ENCODE data around the gene PSMB11. TPM values are rescaled to one million over a fixed set of nuclear protein-coding genes. Genes with fewer than 3 reads are reported as not detected.
A peak's percentile ranks its signal among the peaks of the same experiment; 100 is the strongest.

PSMB11 gene
- total RNA-seq, 1 experiment from 2014 or later, result not detected

DNA sequence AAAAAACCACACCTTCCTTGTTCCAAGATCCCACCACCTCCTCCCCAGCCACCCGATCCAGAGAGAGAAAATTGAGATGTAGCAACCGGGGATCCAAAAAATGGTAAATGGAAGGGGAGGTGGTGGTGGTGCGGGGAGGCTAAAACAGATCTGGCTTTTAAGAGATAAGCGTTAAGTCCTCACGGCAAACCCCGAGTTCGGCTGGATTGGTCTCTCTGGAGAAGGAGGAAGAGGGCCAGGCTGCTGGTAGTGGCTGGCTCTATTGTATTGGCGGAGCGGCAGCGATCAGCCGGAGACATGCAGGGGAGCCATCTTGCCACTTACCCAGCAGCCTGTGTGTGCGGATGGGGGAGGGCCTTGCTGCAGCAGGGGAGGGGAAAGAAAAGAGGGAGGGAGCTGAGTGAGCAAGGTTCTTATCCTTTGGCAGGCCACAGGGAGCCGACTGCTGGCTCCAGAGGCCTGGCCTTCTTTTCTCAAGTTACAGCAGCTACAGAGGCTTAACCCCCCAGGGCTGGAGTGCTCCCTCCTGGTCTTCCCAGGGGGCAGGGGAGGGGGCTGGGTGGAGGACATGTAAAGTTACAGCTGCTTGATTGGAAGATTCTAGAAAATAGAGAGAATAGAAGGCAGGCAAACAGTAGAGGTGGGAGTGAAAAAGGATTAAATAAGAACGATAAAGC, 29.4 kb downstream of the PSMB11 start:
- peak; percentile 69 to 75 for DNase-seq
- Histone ChIP-seq H3K27me3 (ENCODE audit: insufficient read depth, low read depth) (no peaks in the 10 kb centered on the region), H3K4me1 (replicated peaks; ENCODE audit: insufficient read depth) (peaks cover 36% of the 10 kb centered on the region), H3K9me2 (ENCODE audit: insufficient read depth) (no peaks in the 10 kb centered on the region), H3K4me3 (peak overlapping the region; percentile 83), H3F3A (ENCODE audit: insufficient read depth, low read depth) (peaks cover 31% of the 10 kb centered on the region), H4K20me1 (ENCODE audit: insufficient read depth) (peaks cover 10% of the 10 kb centered on the region), H3K79me2 (ENCODE audit: low read depth) (peaks cover 47% of the 10 kb centered on the region), H3K27ac (peak overlapping the region; percentile 73), H3K4me2 (peak overlapping the region; percentile 98), H2AFZ (no peak overlapping the region), H3K9me3 (ENCODE audit: insufficient read depth, low read depth) (no peaks in the 10 kb centered on the region), H3K36me3 (ENCODE audit: low read depth) (peaks cover 15% of the 10 kb centered on the region)
- TF ChIP-seq, protein P1, sequence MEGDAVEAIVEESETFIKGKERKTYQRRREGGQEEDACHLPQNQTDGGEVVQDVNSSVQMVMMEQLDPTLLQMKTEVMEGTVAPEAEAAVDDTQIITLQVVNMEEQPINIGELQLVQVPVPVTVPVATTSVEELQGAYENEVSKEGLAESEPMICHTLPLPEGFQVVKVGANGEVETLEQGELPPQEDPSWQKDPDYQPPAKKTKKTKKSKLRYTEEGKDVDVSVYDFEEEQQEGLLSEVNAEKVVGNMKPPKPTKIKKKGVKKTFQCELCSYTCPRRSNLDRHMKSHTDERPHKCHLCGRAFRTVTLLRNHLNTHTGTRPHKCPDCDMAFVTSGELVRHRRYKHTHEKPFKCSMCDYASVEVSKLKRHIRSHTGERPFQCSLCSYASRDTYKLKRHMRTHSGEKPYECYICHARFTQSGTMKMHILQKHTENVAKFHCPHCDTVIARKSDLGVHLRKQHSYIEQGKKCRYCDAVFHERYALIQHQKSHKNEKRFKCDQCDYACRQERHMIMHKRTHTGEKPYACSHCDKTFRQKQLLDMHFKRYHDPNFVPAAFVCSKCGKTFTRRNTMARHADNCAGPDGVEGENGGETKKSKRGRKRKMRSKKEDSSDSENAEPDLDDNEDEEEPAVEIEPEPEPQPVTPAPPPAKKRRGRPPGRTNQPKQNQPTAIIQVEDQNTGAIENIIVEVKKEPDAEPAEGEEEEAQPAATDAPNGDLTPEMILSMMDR (conservative IDR thresholded peaks at IDR 0.05), result no peak
- no peak for TF ChIP-seq EZH2 (IDR thresholded peaks at IDR 0.05; ENCODE audit: low read depth)
- intact Hi-C loops (cut with micrococcal nuclease; ENCODE audit: unreplicated experiment), result loop anchor here (10.0 kb wide), 1 partner anchor 233 kb away; the partner anchor contains the start of genes BCL2L2 and PPP1R3E
- ChIA-PET CTCF (interaction anchor here (1.0 to 1.4 kb wide), 4 partner anchors 9 to 85 kb away, joined by 4 to 11 read pairs (median 6); partner anchors contain the start of gene ACIN1), POLR2A (ENCODE audit: unreplicated experiment) (interaction anchor here (0.6 to 0.9 kb wide), 6 partner anchors 10 to 1574 kb away, joined by 3 to 8 read pairs (median 4); no protein-coding TSS in a partner anchor)
- BruUV-seq (replicated peaks), result no TSS peak

GRCh38 chr14:23071921-23072539, 30.0 kb downstream of the PSMB11 start:
- peaks cover 17% of the 10 kb centered on the region for H3K36me3 ChIP-seq (ENCODE audit: low read depth)
- H3K9me3 ChIP-seq (ENCODE audit: insufficient read depth, low read depth), result no peaks in the 10 kb centered on the region
- no peaks in the 10 kb centered on the region for H3K27me3 ChIP-seq (ENCODE audit: insufficient read depth, low read depth)
- CTCF ChIA-PET, result interaction anchor here (0.7 to 1.2 kb wide), 3 partner anchors 23 to 133 kb away, joined by 3 to 6 read pairs (median 6); partner anchors contain the start of gene ACIN1
- POLR2A ChIA-PET (ENCODE audit: unreplicated experiment), result interaction anchor here (0.6 to 0.9 kb wide), 6 partner anchors 10 to 1574 kb away, joined by 3 to 8 read pairs (median 4); no protein-coding TSS in a partner anchor
- H3K27ac ChIP-seq, result peak overlapping the region; percentile 73
- H3K4me1 ChIP-seq (replicated peaks; ENCODE audit: insufficient read depth), result peaks cover 42% of the 10 kb centered on the region
- intact Hi-C loops (cut with micrococcal nuclease; ENCODE audit: unreplicated experiment), result loop anchor here (10.0 kb wide), 1 partner anchor 233 kb away; the partner anchor contains the start of genes BCL2L2 and PPP1R3E
- no peak overlapping the region for H2AFZ ChIP-seq
- no peaks in the 10 kb centered on the region for H3K9me2 ChIP-seq (ENCODE audit: insufficient read depth)
- H3K4me2 ChIP-seq, result peak overlapping the region; percentile 98
- BruUV-seq (replicated peaks), result no TSS peak
- peaks cover 46% of the 10 kb centered on the region for H3K79me2 ChIP-seq (ENCODE audit: low read depth)
- DNase-seq, result peak; percentile 40 to 71
- peaks cover 10% of the 10 kb centered on the region; the same call in 1 of the 2 replicates for H4K20me1 ChIP-seq (ENCODE audit: insufficient read depth)
- peaks cover 35% of the 10 kb centered on the region for H3F3A ChIP-seq (ENCODE audit: insufficient read depth, low read depth)
- H3K4me3 ChIP-seq, result peak overlapping the region; percentile 83; the same call in 1 of the 2 replicates
- TF ChIP-seq, protein P1 (conservative IDR thresholded peaks at IDR 0.05), result no peak
- TF ChIP-seq EZH2 (IDR thresholded peaks at IDR 0.05; ENCODE audit: low read depth), result no peak

- peaks cover 69% of the 10 kb centered on the region for H3K4me1 ChIP-seq (replicated peaks; ENCODE audit: insufficient read depth)
- no peak overlapping the region for H3K4me2 ChIP-seq
- no peak overlapping the region for H3K27ac ChIP-seq
- H2AFZ ChIP-seq, result no peak overlapping the region
- H3K27me3 ChIP-seq (ENCODE audit: insufficient read depth, low read depth), result no peaks in the 10 kb centered on the region
- intact Hi-C loops (cut with micrococcal nuclease; ENCODE audit: unreplicated experiment), result loop anchor here (10.0 kb wide), 1 partner anchor 230 kb away; the partner anchor contains the start of genes BCL2L2 and PPP1R3E
- no TSS peak for BruUV-seq (replicated peaks)
- TF ChIP-seq, protein P1 (conservative IDR thresholded peaks at IDR 0.05), result no peak
- no peak for TF ChIP-seq EZH2 (IDR thresholded peaks at IDR 0.05; ENCODE audit: low read depth)
- H3K4me3 ChIP-seq, result no peak overlapping the region
- H3F3A ChIP-seq (ENCODE audit: insufficient read depth, low read depth), result peaks cover 57% of the 10 kb centered on the region
- DNase-seq, result no peak
- H3K36me3 ChIP-seq (ENCODE audit: low read depth), result peaks cover 31% of the 10 kb centered on the region
- no peaks in the 10 kb centered on the region for H3K9me2 ChIP-seq (ENCODE audit: insufficient read depth)
- no peaks in the 10 kb centered on the region; the same call in 1 of the 2 replicates for H4K20me1 ChIP-seq (ENCODE audit: insufficient read depth)
- ChIA-PET POLR2A (ENCODE audit: unreplicated experiment) (no interaction called here), CTCF (no interaction called here)
- H3K79me2 ChIP-seq (ENCODE audit: low read depth), result peaks cover 36% of the 10 kb centered on the region
- H3K9me3 ChIP-seq (ENCODE audit: insufficient read depth, low read depth), result no peaks in the 10 kb centered on the region
Observed at GRCh38 chr14:23074906-23075305, 32.9 kb downstream of the PSMB11 start.
